Effector CD8-positive, alpha-beta T cell (primary cell): ENCODE results near the gene GUCA1A.
"Not testable (repeated sequence)": the region's sequence is repeated elsewhere in the genome, so short reads cannot be mapped to it uniquely, and the experiment has no call there.

Source experiments
- DNase-seq: peaks from one replicate; lab custom pipeline; 2025; lab: John Stamatoyannopoulos, UW

The GUCA1A gene

DNA sequence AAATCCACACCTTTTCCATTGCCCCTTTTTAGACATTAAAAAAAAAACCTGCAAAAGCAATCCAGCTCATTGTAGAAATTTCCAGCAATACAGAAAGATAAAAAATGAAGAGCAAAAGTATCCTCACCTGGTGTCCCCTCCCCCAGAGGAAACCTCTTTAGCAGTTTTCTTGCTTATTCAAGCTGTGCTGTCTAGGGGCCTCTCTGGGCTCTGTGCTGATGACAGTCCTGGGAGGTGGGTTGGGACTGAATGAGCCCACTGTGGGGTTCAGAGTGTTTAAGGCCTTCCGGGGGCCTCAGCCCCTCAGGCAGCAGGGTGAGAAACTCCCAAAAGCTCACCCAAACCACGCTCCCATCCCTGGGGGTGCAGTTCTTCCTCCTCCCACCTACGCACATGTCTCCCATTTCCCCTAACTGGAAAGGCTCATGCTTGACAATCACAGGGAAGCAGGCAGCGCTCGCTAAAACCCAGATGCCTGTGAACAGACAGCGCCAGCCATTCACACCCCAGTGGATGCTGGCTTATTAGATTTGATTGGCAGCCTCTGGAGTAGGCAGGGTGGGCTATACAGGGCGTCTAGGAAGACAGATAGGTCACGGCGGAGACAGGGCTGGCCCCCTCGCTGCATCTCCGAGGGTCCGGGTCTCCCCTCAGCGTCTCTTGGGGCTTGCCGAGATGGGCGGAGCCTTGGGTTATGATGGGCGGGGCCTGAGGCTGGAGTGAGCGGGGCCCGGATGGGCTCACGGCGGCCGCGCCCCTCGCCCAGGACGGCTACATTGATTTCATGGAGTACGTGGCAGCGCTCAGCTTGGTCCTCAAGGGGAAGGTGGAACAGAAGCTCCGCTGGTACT is 4.6 kb downstream of the GUCA1A start:
- no peak for DNase-seq

GRCh38 chr6:42179261-42179944 is 6.2 kb downstream of the GUCA1A start:
- DNase-seq = no peak

GRCh38 chr6:42179945-42180313 is 6.8 kb downstream of the GUCA1A start:
- no peak for DNase-seq

DNA sequence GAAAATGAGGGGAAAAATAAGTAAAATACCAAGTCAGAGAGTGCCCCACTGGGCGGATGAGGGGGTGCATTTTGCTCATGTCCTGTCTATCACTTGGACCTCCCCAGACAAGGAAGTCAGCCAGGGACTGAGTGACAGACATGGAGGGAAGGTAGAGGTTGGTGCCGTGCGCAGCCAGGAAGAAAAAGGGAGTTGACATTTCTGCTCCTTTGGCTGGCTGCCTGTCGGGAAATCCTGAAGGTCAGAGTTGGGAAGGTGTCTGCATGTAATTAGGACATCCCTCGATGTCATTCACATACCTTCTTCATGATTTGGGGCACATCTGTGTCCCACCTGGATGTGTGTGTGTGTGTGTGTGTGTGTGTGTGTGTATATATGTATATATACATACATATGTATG is 8.9 kb downstream of the GUCA1A start:
- no peak for DNase-seq

- DNase-seq = no peak
Observed at GRCh38 chr6:42184475-42184874, 11.3 kb downstream of the GUCA1A start.

- DNase-seq = no peak
Observed at GRCh38 chr6:42185597-42185996, 12.4 kb downstream of the GUCA1A start.

GRCh38 chr6:42188406-42188805 is 15.2 kb downstream of the GUCA1A start:
- no peak for DNase-seq

GRCh38 chr6:42190554-42191183 is 17.5 kb downstream of the GUCA1A start:
- no peak for DNase-seq

DNA sequence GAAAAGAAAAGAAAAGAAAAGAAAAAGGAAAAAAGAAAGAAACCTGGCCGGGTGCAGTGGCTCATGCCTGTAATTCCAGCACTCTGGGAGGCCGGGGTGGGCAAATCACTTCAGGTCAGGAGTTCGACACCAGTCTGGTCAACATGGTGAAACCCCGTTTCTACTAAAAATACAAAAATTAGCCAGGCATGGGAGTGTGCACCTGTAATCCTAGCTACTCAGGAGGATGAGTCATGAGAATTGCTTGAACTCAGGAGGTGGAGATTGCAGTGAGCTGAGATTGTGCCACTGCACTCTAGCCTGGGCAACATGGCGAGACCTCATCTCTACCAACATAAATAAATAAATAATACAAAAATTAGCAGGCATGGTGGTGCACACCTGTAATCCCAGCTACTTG is 19.2 kb downstream of the GUCA1A start:
- not testable (repeated sequence) for DNase-seq

- DNase-seq = no peak
Observed at GRCh38 chr6:42193491-42193894, 20.3 kb downstream of the GUCA1A start.

DNA sequence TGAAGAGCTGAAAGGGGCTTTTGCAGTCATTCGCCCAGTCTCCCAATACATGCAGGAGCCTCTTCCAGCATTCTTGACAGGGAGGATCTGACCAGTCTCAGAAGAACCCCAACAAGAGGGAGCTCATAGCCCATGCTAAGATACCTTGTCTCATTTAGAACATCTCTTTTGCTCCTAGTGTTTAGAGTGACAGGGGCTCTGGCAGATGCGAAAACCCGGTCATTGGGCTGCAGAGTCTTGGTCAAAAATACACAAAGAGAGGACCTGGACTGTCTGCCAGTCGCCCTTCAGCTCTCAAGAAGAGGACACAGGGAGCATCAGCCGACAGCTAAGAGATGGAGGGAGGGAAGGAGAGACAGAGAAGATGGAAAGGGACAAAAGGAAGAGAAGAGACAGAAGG is 20.9 kb downstream of the GUCA1A start:
- no peak for DNase-seq

- DNase-seq = no peak
Observed at GRCh38 chr6:42195415-42195814, 22.3 kb downstream of the GUCA1A start.

- no peak for DNase-seq
Observed at GRCh38 chr6:42197555-42198362, 24.6 kb downstream of the GUCA1A start.

DNA sequence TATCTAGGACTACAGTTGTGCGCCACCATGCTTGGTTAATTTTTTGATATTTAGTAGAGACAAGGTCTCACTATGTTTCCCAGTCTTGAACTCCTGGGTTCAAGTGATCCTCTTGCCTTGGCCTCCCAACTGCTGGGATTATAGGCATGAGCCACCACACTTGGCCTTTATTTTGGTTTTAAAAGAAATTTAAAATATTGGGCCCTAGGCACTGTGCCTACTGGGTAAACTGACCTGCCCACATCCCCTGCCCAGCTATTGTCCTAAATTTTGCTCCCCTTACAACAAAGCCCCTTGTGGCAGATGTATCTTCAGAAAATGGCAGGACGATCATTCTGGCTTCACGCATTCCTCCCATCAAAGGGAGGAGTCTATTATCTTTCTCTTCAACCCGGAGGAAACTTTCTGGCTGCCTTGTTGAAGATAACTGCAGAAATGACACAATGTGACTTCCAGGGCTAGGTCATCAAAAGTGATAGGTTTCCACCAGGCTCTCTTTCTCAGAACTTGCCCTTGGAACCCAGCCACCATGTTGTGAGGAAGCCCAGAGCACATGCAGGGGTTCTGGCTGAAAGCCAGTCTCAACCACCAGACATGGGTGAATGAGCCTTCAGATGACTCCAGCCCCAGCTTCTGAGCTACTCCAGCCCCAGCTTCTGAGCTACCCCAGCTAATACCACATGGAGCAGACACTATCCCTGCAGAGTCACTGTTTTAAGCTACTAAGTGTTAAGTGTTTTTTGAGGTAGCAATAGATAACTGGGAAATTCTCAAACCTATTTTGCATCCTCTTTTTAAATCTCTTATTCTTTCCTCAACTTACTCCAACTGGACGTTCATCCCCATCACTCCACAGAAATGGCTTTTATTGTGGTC is 26.2 kb downstream of the GUCA1A start:
- no peak for DNase-seq

GRCh38 chr6:42200035-42200434 is 26.9 kb downstream of the GUCA1A start:
- DNase-seq = no peak

DNA sequence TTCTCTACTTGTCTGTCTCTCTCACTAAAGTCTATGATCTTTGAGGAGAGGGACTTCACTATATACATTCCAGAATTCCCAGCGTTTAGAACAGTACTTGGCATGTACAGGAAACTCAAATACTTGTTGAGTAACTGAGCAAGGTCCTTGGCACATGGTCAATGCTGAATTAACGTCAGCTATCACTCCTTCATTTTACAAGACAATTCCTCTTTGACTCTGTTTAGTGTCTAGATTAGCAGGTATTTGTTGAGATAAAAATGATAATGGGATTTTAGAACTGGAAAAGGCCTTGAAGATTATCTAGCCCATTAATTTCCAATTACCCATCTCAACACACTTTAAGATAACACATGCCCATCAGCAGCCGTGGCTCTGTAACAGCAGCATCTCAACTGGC is 28.2 kb downstream of the GUCA1A start:
- DNase-seq = no peak

- not testable (repeated sequence) for DNase-seq
Observed at GRCh38 chr6:42202131-42202915, 29.2 kb downstream of the GUCA1A start.

- DNase-seq = no peak
Observed at GRCh38 chr6:42203183-42203582, 30.0 kb downstream of the GUCA1A start.

DNA sequence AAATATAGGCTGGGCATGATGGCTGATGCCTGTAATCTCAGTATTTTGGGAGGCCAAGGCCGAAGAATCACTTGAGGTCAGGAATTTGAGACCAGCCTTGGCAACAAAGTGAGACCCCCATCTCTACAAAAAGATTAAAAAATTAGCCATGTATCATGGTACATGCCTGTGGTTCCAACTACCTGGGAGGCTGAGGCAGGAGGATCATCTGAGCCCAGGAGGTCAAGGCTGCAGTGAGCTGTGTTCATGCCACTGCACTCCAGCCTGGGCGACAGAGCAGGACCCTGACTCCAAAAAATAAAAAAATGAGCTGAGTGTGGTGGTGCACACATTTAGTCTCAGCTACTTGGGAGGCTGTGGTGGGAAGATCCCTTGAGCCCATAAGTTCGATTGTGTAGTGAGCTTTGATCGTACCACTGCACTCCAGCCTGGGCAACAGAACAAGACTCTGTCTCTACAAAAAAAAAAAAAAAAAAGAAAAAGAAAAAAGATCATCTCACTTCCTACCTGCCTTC is 31.7 kb downstream of the GUCA1A start:
- no peak for DNase-seq

- DNase-seq = not testable (repeated sequence)
Observed at GRCh38 chr6:42207559-42207958, 34.4 kb downstream of the GUCA1A start.
